Heart right ventricle (tissue), 16 donors: ENCODE data around the gene LHX4. TPM values are rescaled to one million over a fixed set of nuclear protein-coding genes. Genes with fewer than 3 reads are reported as not detected.

Experiments
- ATAC-seq, 8 donors: fragments of 200-7000 bp; cut with Tn5 transposase; one replicate each; pipeline ENCODE4 v1.9.1; 2020; ENCODE audit warnings: mild to moderate bottlenecking in 8 of 8, moderate library complexity in 8 of 8, moderate number of reproducible peaks in 1 of 8
- DNase-seq, 2 donors: peaks; one replicate each; pipeline ENCODE4 v3.0.0-alpha.2; 2020
- H3K27ac ChIP-seq, 10 donors: fragments of 200-600 bp; sonication (generic) in 2 of 10; one replicate each; pipeline versions ENCODE4 v1.5.0 to v1.8.0; 2020 to 2022; ENCODE audit warnings: mild to moderate bottlenecking in 3 of 10
- H3K27me3 ChIP-seq, 7 donors: fragments of 200-600 bp; one replicate each; pipeline ENCODE4 v1.8.0; 2021 to 2022; ENCODE audit warnings: mild to moderate bottlenecking in 2 of 7
- H3K36me3 ChIP-seq, 9 donors: fragments of 200-600 bp; sonication (generic) in 1 of 9; one replicate each; pipeline versions ENCODE4 v1.5.0 to v1.8.0; 2020 to 2022; ENCODE audit warnings: mild to moderate bottlenecking in 2 of 9
- H3K4me1 ChIP-seq, 9 donors: fragments of 200-600 bp; sonication (generic) in 1 of 9; one replicate each; pipeline versions ENCODE4 v1.5.0 to v1.8.0; 2020 to 2022; ENCODE audit warnings: mild to moderate bottlenecking in 4 of 9
- H3K4me3 ChIP-seq, 10 donors: fragments of 200-600 bp; sonication (generic) in 2 of 10; one replicate each; pipeline versions ENCODE4 v1.5.0 to v1.8.0; 2020 to 2022; ENCODE audit warnings: mild to moderate bottlenecking in 7 of 10, moderate library complexity in 2 of 10
- H3K9me3 ChIP-seq, 11 donors: fragments of 200-600 bp in 10 of 11; sonication (generic) in 2 of 11; one replicate each; pipeline versions ENCODE4 v1.5.0 to v1.8.0; 2013 to 2022; ENCODE audit warnings: mild to moderate bottlenecking in 2 of 11, control low read depth in 1 of 11, moderate library complexity in 1 of 11
- CTCF ChIP-seq, 9 donors: fragments of 200-600 bp; sonication (generic) in 2 of 9; IDR thresholded peaks; one replicate each; pipeline versions ENCODE4 v1.5.0 to v1.8.0; 2021 to 2022; ENCODE audit warnings: antibody characterized with exemption in 9 of 9, mild to moderate bottlenecking in 5 of 9, moderate library complexity in 1 of 9
- WGBS, 2 donors: extraction: QIAGEN DNeasy Blood & Tissue Kit; methylation state at CpG; one replicate each; pipeline ENCODE4 v1.1.7; 2013; ENCODE audit warnings: inconsistent platforms in 1 of 2; 5-methylcytosine and 5-hydroxymethylcytosine counted together
- intact Hi-C, 10 donors: fragments of 100-400 bp; cut with DNase I; formaldehyde crosslinking; loops; one replicate each; pipeline versions ENCODE4 v1.11.1 to v1.14.2; 2022
- polyA plus RNA-seq, 2 donors: library from polyadenylated mRNA; stranded (reverse); fragments of 200-250 nt; gene quantifications; one replicate each; pipeline ENCODE4 v1.2.3, GENCODE V29; 2013
- total RNA-seq, 10 donors: library from RNA; stranded (reverse); fragmentation: NEBNext Ultra II Directional in 3 of 10; extraction: Animal tissue kit (Norgen Biotek cat#: 25700) in 3 of 10; gene quantifications; one replicate each; pipeline versions ENCODE4 v1.2.1 to v1.2.4, GENCODE V29; 2021 to 2023
- donor health status: Arrhythmogenic right ventricular cardiomyopathy.
- donor health status: ischemic (EF 13 %, LVEDD 7.1; RV severe dilation, severe dysfunction).
- donor health status: healthy with polysubstance abuse.
- donor health status: DM: no; HTN: yes; CAD: no.
- donor health status: DM: no; HTN: no; CAD: no.
- donor health status: ischemic (EF 25% LVEDD 6.9; RV normal size, moderate dysfunction).
- donor health status: ischemic (EF 25% LVEDD 5.7; RV mildly dilated, moderate dysfunction).
- donor health status: healthy.
- donor health status: DM: yes; HTN: yes; CAD: no.
- donor health status: Ischemic cardiomyopathy.
- donor health status: ischemic (EF 35%, LVEDD 5.7; RV mildly dilated, moderate dysfunction).
- donor health status: nonischemic (EF 11% LVEDD 7.7; RV severe dilation, severe dysfunction).
- donor health status: DM: yes; HTN: yes; CAD: no.
- donor health status: PGD.
- donor health status: ischemic (EF 29% LVEDD 5.4; RV normal size, mild dysfunction).
- donor health status: nonischemic (EF 23%, LVEDD 6.1; RV moderate dilation, normal function).

Gene LHX4
- total and polyA plus RNA-seq, 12 donors, result under 0.01 TPM; not detected in 11

- no peak overlapping the region for H3K4me3 ChIP-seq
- ATAC-seq (no peak), DNase-seq (no peak)
- H3K27me3 ChIP-seq, result no peaks in the 10 kb centered on the region
- no peak overlapping the region for H3K27ac ChIP-seq
- WGBS, 2 donors, result 96 to 97% methylated on average over 14 of the region's 14 CpGs
- TF ChIP-seq CTCF (IDR thresholded peaks at IDR 0.05), result no peak
- no peaks in the 10 kb centered on the region for H3K9me3 ChIP-seq
- intact Hi-C loops, result loop anchor here in 1 of 10 donors (10.0 kb wide), 1 partner anchor 221 kb away; no protein-coding TSS in a partner anchor
- no peaks in the 10 kb centered on the region for H3K4me1 ChIP-seq
- peaks cover 0 to 99% (median 23%) of the 10 kb centered on the region in 9 donors for H3K36me3 ChIP-seq
These were observed 36.0 kb upstream of the LHX4 start for GRCh38 chr1:180194048-180194425.

- Histone ChIP-seq H3K27me3 (no peaks in the 10 kb centered on the region), H3K9me3 (no peaks in the 10 kb centered on the region), H3K36me3 (peaks cover 0 to 92% (median 22%) of the 10 kb centered on the region in 9 donors), H3K4me1 (no peaks in the 10 kb centered on the region), H3K4me3 (no peak overlapping the region), H3K27ac (no peak overlapping the region)
- DNase-seq (no peak), ATAC-seq (no peak)
- WGBS, 2 donors, result 77 to 81% methylated on average over 19 of the region's 19 CpGs
- TF ChIP-seq CTCF (IDR thresholded peaks at IDR 0.05), result no peak
- intact Hi-C loops, result loop anchor here in 1 of 10 donors (10.0 kb wide), 1 partner anchor 220 kb away; no protein-coding TSS in a partner anchor
These were observed 35.4 kb upstream of the LHX4 start for GRCh38 chr1:180194546-180195207.

- DNase-seq (no peak), ATAC-seq (no peak)
- H3K4me1 ChIP-seq, result no peaks in the 10 kb centered on the region
- H3K4me3 ChIP-seq, result no peak overlapping the region
- H3K9me3 ChIP-seq, result no peaks in the 10 kb centered on the region
- H3K27me3 ChIP-seq, result no peaks in the 10 kb centered on the region
- H3K27ac ChIP-seq, result no peak overlapping the region
- peaks cover 0 to 85% (median 16%) of the 10 kb centered on the region in 9 donors for H3K36me3 ChIP-seq
- no peak for TF ChIP-seq CTCF (IDR thresholded peaks at IDR 0.05)
- 95 to 98% methylated on average over 3 of the region's 3 CpGs for WGBS, 2 donors
- intact Hi-C loops, result loop anchor here in 1 of 10 donors (10.0 kb wide), 1 partner anchor 219 kb away; no protein-coding TSS in a partner anchor
These were observed 34.7 kb upstream of the LHX4 start for GRCh38 chr1:180195401-180195800.

DNA sequence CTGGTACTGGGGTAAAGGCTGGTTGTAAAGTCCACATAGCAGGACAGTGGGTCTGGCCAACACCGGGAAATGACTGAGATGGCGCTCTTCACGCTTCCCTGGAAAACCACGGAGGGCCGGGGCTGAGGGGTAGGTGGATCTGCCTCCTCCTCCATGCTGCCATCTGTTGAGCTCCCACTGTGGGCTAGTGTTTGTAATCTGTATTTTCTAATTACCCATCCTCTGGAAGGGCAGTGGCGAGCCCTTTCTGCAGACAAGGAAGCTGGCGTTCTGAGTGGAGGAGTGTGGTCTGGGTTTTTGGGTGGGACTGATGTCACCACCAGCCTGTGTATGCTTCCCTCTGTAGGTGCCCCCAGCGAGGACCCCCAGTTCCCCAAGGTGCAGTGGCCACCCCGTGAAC lies 34.1 kb upstream of the LHX4 start:
- Histone ChIP-seq H3K27me3 (no peaks in the 10 kb centered on the region), H3K4me3 (no peak overlapping the region), H3K9me3 (no peaks in the 10 kb centered on the region), H3K27ac (no peak overlapping the region), H3K36me3 (peaks cover 0 to 80% (median 11%) of the 10 kb centered on the region in 9 donors), H3K4me1 (no peaks in the 10 kb centered on the region)
- 96% methylated on average over 9 of the region's 9 CpGs for WGBS, 2 donors
- intact Hi-C loops, result loop anchor here in 1 of 10 donors (10.0 kb wide), 1 partner anchor 219 kb away; no protein-coding TSS in a partner anchor
- TF ChIP-seq CTCF (IDR thresholded peaks at IDR 0.05), result no peak
- DNase-seq (no peak), ATAC-seq (no peak)
